ENCODE measurements around the gene SUPT3H. TPM values are rescaled to one million over a fixed set of nuclear protein-coding genes. Genes with fewer than 3 reads are reported as not detected.

Gene SUPT3H
- total and polyA plus RNA-seq, 2 of the 13 experiments (the other 11 are each of a cell fraction or from before 2014, with no cell fraction given) = 11.9 to 36.1 TPM

DNA sequence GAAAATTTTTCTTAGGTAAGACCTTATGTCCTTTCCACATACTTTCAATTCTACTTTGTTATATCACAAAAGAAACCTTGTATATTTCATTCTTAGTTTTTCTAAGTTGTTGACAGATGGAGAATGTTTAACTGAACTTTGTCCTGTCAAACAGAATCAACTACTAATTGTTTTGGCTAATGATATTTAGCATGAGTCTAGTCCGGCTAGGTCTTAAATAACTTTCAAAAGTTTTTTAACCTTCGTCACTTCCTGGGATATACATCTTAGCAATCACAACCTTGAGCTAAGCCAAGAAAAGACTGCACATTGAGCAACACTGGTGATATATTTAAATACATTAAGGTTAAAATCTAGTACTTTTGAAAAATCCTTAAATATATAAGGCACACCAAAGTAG is 112.5 kb downstream of the SUPT3H start (continued):
- TF ChIP-seq RFXAP (CRISPR knock-in tag; IDR thresholded peaks at IDR 0.05; ENCODE audit: borderline replicate concordance) (no peak), ATF1 (CRISPR knock-in tag; IDR thresholded peaks at IDR 0.05) (peak; percentile 53; the same call in 1 of the 2 replicates), ZNF570 (CRISPR knock-in tag; IDR thresholded peaks at IDR 0.05; ENCODE audit: borderline replicate concordance) (no peak), SRSF9 (IDR thresholded peaks at IDR 0.05; ENCODE audit: borderline replicate concordance, insufficient read depth, low read depth, low read length, poor library complexity, severe bottlenecking) (no peak), ZBTB8A (CRISPR knock-in tag; IDR thresholded peaks at IDR 0.05; ENCODE audit: borderline replicate concordance, low read depth) (no peak), SOX13 (IDR thresholded peaks at IDR 0.05) (no peak), SOX13 (CRISPR knock-in tag; conservative IDR thresholded peaks at IDR 0.05 in 1 of 2, IDR thresholded peaks at IDR 0.05 in 1 of 2) (peak in 1 of 2 experiments; percentile 81; a peak in 2 of 4 replicates), ZFP36L2 (CRISPR knock-in tag; IDR thresholded peaks at IDR 0.05) (no peak), HDAC2 (CRISPR knock-in tag; IDR thresholded peaks at IDR 0.05) (peak; percentile 59), ZNF496 (CRISPR knock-in tag; IDR thresholded peaks at IDR 0.05; ENCODE audit: insufficient replicate concordance) (no peak), NFAT5 (CRISPR knock-in tag; IDR thresholded peaks at IDR 0.05) (no peak), MAZ (IDR thresholded peaks at IDR 0.05; ENCODE audit: borderline replicate concordance, low read depth, low read length) (no peak), MAZ (CRISPR knock-in tag; IDR thresholded peaks at IDR 0.05; ENCODE audit: low read depth) (no peak), ZBTB42 (CRISPR knock-in tag; IDR thresholded peaks at IDR 0.05) (no peak), SNAPC4 (CRISPR knock-in tag; IDR thresholded peaks at IDR 0.05) (no peak), HIVEP1 (CRISPR knock-in tag; IDR thresholded peaks at IDR 0.05) (no peak), AKAP8 (CRISPR knock-in tag; IDR thresholded peaks at IDR 0.05) (no peak)
- TF ChIP-seq, protein P1, sequence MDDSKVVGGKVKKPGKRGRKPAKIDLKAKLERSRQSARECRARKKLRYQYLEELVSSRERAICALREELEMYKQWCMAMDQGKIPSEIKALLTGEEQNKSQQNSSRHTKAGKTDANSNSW (CRISPR knock-in tag; IDR thresholded peaks at IDR 0.05; ENCODE audit: borderline replicate concordance) = no peak
- TF ChIP-seq, protein P2, sequence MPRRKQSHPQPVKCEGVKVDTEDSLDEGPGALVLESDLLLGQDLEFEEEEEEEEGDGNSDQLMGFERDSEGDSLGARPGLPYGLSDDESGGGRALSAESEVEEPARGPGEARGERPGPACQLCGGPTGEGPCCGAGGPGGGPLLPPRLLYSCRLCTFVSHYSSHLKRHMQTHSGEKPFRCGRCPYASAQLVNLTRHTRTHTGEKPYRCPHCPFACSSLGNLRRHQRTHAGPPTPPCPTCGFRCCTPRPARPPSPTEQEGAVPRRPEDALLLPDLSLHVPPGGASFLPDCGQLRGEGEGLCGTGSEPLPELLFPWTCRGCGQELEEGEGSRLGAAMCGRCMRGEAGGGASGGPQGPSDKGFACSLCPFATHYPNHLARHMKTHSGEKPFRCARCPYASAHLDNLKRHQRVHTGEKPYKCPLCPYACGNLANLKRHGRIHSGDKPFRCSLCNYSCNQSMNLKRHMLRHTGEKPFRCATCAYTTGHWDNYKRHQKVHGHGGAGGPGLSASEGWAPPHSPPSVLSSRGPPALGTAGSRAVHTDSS (CRISPR knock-in tag; conservative IDR thresholded peaks at IDR 0.05) = no peak

Data from HepG2 (cell line).